ENCODE data around the gene SYPL2.
A peak's percentile ranks its signal among the peaks of the same experiment; 100 is the strongest.

Gene SYPL2

GRCh38 chr1:109482791-109483671 lies 16.7 kb downstream of the SYPL2 start:
- peaks cover 10% of the 10 kb centered on the region for H3K4me1 ChIP-seq (ENCODE audit: control insufficient read depth, insufficient read depth, low read length, poor library complexity, severe bottlenecking)
- peak overlapping the region; percentile 29 for H3K27ac ChIP-seq (ENCODE audit: low read depth, low read length, severe bottlenecking)
- H3K9me3 ChIP-seq (ENCODE audit: control insufficient read depth, low read length), result no peaks in the 10 kb centered on the region
- 13 to 17% methylated on average over 15 to 20 of the region's 29 CpGs for WGBS, 2 experiments (ENCODE audit: insufficient coverage in 2 of 2)
- H3K36me3 ChIP-seq (ENCODE audit: control insufficient read depth, insufficient read depth, low read length), result peaks cover 23% of the 10 kb centered on the region
- peak overlapping the region; percentile 53 for H3K4me3 ChIP-seq (ENCODE audit: extremely low read depth, insufficient read depth, low read length, poor library complexity, severe bottlenecking)

- WGBS, 2 experiments (ENCODE audit: insufficient coverage in 2 of 2), result 0% methylated on average over 27 to 59 of the region's 73 CpGs
- peaks cover 10% of the 10 kb centered on the region for H3K4me1 ChIP-seq (ENCODE audit: control insufficient read depth, insufficient read depth, low read length, poor library complexity, severe bottlenecking)
- no peaks in the 10 kb centered on the region for H3K9me3 ChIP-seq (ENCODE audit: control insufficient read depth, low read length)
- H3K4me3 ChIP-seq (ENCODE audit: extremely low read depth, insufficient read depth, low read length, poor library complexity, severe bottlenecking), result peak within 1 kb of the TSS; percentile 72
- H3K36me3 ChIP-seq (ENCODE audit: control insufficient read depth, insufficient read depth, low read length), result peaks cover 32% of the 10 kb centered on the region
- peak within 1 kb of the TSS; percentile 98 for H3K27ac ChIP-seq (ENCODE audit: low read depth, low read length, severe bottlenecking)
Observed at GRCh38 chr1:109483672-109484518, 17.5 kb downstream of the SYPL2 start, which contains the start of gene ATXN7L2. ATXN7L2 (plus strand) TSS chr1:109483905; CDS start chr1:109483954, 49 bp downstream.

- peak overlapping the region; percentile 72 for H3K4me3 ChIP-seq (ENCODE audit: extremely low read depth, insufficient read depth, low read length, poor library complexity, severe bottlenecking)
- peak overlapping the region; percentile 98 for H3K27ac ChIP-seq (ENCODE audit: low read depth, low read length, severe bottlenecking)
- peaks cover 39% of the 10 kb centered on the region for H3K36me3 ChIP-seq (ENCODE audit: control insufficient read depth, insufficient read depth, low read length)
- peaks cover 10% of the 10 kb centered on the region for H3K4me1 ChIP-seq (ENCODE audit: control insufficient read depth, insufficient read depth, low read length, poor library complexity, severe bottlenecking)
- H3K9me3 ChIP-seq (ENCODE audit: control insufficient read depth, low read length), result no peaks in the 10 kb centered on the region
- WGBS, 2 experiments (ENCODE audit: insufficient coverage in 2 of 2), result 1 to 13% methylated on average over 6 to 11 of the region's 15 CpGs
Observed at GRCh38 chr1:109484519-109484975, 18.2 kb downstream of the SYPL2 start.

- Histone ChIP-seq H3K4me3 (ENCODE audit: extremely low read depth, insufficient read depth, low read length, poor library complexity, severe bottlenecking) (peak overlapping the region; percentile 72), H3K9me3 (ENCODE audit: control insufficient read depth, low read length) (no peaks in the 10 kb centered on the region), H3K27ac (ENCODE audit: low read depth, low read length, severe bottlenecking) (peak overlapping the region; percentile 23), H3K4me1 (ENCODE audit: control insufficient read depth, insufficient read depth, low read length, poor library complexity, severe bottlenecking) (peaks cover 10% of the 10 kb centered on the region), H3K36me3 (ENCODE audit: control insufficient read depth, insufficient read depth, low read length) (peaks cover 43% of the 10 kb centered on the region)
- WGBS, 2 experiments (ENCODE audit: insufficient coverage in 2 of 2), result 10% methylated on average over 2 of the region's 3 CpGs; no CpG with 5 or more reads in 1 of the 2 experiments
Observed at GRCh38 chr1:109485001-109485400, 18.7 kb downstream of the SYPL2 start.

GRCh38 chr1:109487261-109487660 lies 20.9 kb downstream of the SYPL2 start:
- H3K4me3 ChIP-seq (ENCODE audit: extremely low read depth, insufficient read depth, low read length, poor library complexity, severe bottlenecking), result no peak overlapping the region
- peaks cover 10% of the 10 kb centered on the region for H3K4me1 ChIP-seq (ENCODE audit: control insufficient read depth, insufficient read depth, low read length, poor library complexity, severe bottlenecking)
- H3K9me3 ChIP-seq (ENCODE audit: control insufficient read depth, low read length), result no peaks in the 10 kb centered on the region
- no peak overlapping the region for H3K27ac ChIP-seq (ENCODE audit: low read depth, low read length, severe bottlenecking)
- H3K36me3 ChIP-seq (ENCODE audit: control insufficient read depth, insufficient read depth, low read length), result peaks cover 56% of the 10 kb centered on the region
- WGBS, 2 experiments (ENCODE audit: insufficient coverage in 2 of 2), result 83% methylated on average over 2 of the region's 5 CpGs

- no peak overlapping the region for H3K27ac ChIP-seq (ENCODE audit: low read depth, low read length, severe bottlenecking)
- 78 to 89% methylated on average over 4 to 5 of the region's 5 CpGs for WGBS, 2 experiments (ENCODE audit: insufficient coverage in 2 of 2)
- peaks cover 18% of the 10 kb centered on the region for H3K4me1 ChIP-seq (ENCODE audit: control insufficient read depth, insufficient read depth, low read length, poor library complexity, severe bottlenecking)
- no peak overlapping the region for H3K4me3 ChIP-seq (ENCODE audit: extremely low read depth, insufficient read depth, low read length, poor library complexity, severe bottlenecking)
- H3K9me3 ChIP-seq (ENCODE audit: control insufficient read depth, low read length), result no peaks in the 10 kb centered on the region
- peaks cover 61% of the 10 kb centered on the region for H3K36me3 ChIP-seq (ENCODE audit: control insufficient read depth, insufficient read depth, low read length)
Observed at GRCh38 chr1:109488201-109488600, 21.9 kb downstream of the SYPL2 start.

GRCh38 chr1:109488696-109489095 lies 22.4 kb downstream of the SYPL2 start:
- H3K27ac ChIP-seq (ENCODE audit: low read depth, low read length, severe bottlenecking), result no peak overlapping the region
- WGBS, 2 experiments (ENCODE audit: insufficient coverage in 2 of 2), result 92 to 93% methylated on average over 11 of the region's 12 CpGs
- no peaks in the 10 kb centered on the region for H3K9me3 ChIP-seq (ENCODE audit: control insufficient read depth, low read length)
- peaks cover 19% of the 10 kb centered on the region for H3K4me1 ChIP-seq (ENCODE audit: control insufficient read depth, insufficient read depth, low read length, poor library complexity, severe bottlenecking)
- H3K4me3 ChIP-seq (ENCODE audit: extremely low read depth, insufficient read depth, low read length, poor library complexity, severe bottlenecking), result no peak overlapping the region
- peaks cover 61% of the 10 kb centered on the region for H3K36me3 ChIP-seq (ENCODE audit: control insufficient read depth, insufficient read depth, low read length)

- H3K4me1 ChIP-seq (ENCODE audit: control insufficient read depth, insufficient read depth, low read length, poor library complexity, severe bottlenecking), result peaks cover 11% of the 10 kb centered on the region
- H3K27ac ChIP-seq (ENCODE audit: low read depth, low read length, severe bottlenecking), result no peak overlapping the region
- H3K9me3 ChIP-seq (ENCODE audit: control insufficient read depth, low read length), result no peaks in the 10 kb centered on the region
- peaks cover 61% of the 10 kb centered on the region for H3K36me3 ChIP-seq (ENCODE audit: control insufficient read depth, insufficient read depth, low read length)
- no peak overlapping the region for H3K4me3 ChIP-seq (ENCODE audit: extremely low read depth, insufficient read depth, low read length, poor library complexity, severe bottlenecking)
- 93 to 94% methylated on average over 7 to 9 of the region's 11 CpGs for WGBS, 2 experiments (ENCODE audit: insufficient coverage in 2 of 2)
Observed at GRCh38 chr1:109490029-109490933, 23.9 kb downstream of the SYPL2 start.

GRCh38 chr1:109490934-109491302 lies 24.6 kb downstream of the SYPL2 start:
- Histone ChIP-seq H3K27ac (ENCODE audit: low read depth, low read length, severe bottlenecking) (no peak overlapping the region), H3K36me3 (ENCODE audit: control insufficient read depth, insufficient read depth, low read length) (peaks cover 62% of the 10 kb centered on the region), H3K9me3 (ENCODE audit: control insufficient read depth, low read length) (no peaks in the 10 kb centered on the region), H3K4me1 (ENCODE audit: control insufficient read depth, insufficient read depth, low read length, poor library complexity, severe bottlenecking) (peaks cover 9% of the 10 kb centered on the region), H3K4me3 (ENCODE audit: extremely low read depth, insufficient read depth, low read length, poor library complexity, severe bottlenecking) (no peak overlapping the region)
- WGBS, 2 experiments (ENCODE audit: insufficient coverage in 2 of 2), result 88 to 95% methylated on average over 11 of the region's 11 CpGs

- peaks cover 62% of the 10 kb centered on the region for H3K36me3 ChIP-seq (ENCODE audit: control insufficient read depth, insufficient read depth, low read length)
- 93 to 97% methylated on average over 7 to 8 of the region's 8 CpGs for WGBS, 2 experiments (ENCODE audit: insufficient coverage in 2 of 2)
- peaks cover 9% of the 10 kb centered on the region for H3K4me1 ChIP-seq (ENCODE audit: control insufficient read depth, insufficient read depth, low read length, poor library complexity, severe bottlenecking)
- H3K4me3 ChIP-seq (ENCODE audit: extremely low read depth, insufficient read depth, low read length, poor library complexity, severe bottlenecking), result no peak overlapping the region
- H3K27ac ChIP-seq (ENCODE audit: low read depth, low read length, severe bottlenecking), result no peak overlapping the region
- H3K9me3 ChIP-seq (ENCODE audit: control insufficient read depth, low read length), result no peaks in the 10 kb centered on the region
Observed at GRCh38 chr1:109491372-109491771, 25.0 kb downstream of the SYPL2 start.
